IMR-90 (cell line): Measurements from ENCODE around the gene SEC61A1. TPM values are rescaled to one million over a fixed set of nuclear protein-coding genes. Genes with fewer than 3 reads are reported as not detected.

Experiments
- ATAC-seq: fragments of 200-7000 bp; cut with Tn5 transposase; 2 replicates; pipeline ENCODE4 v1.9.1; 2020; ENCODE audit warnings: low read depth, mild to moderate bottlenecking, moderate library complexity
- BruUV-seq: library from RNA; stranded (reverse); fragments of 400-500 nt; replicated peaks from 2 replicates; lab custom pipeline; 2021; lab: Mats Ljungman, UMichigan
- CTCF ChIA-PET: fragments of 300-600 bp; formaldehyde crosslinking; extraction: SDS; loops from one replicate; lab custom pipeline; 2021; ENCODE audit warnings: antibody characterized with exemption; lab: Yijun Ruan, JAX
- POLR2A ChIA-PET: fragments of 300-600 bp; sonication (Branson Sonifier 250); formaldehyde crosslinking; loops from one replicate; lab custom pipeline; 2022; ENCODE audit warnings: antibody characterized with exemption; ENCODE audit not compliant: unreplicated experiment; lab: Charles Lee
- DNase-seq: peaks from one replicate; pipeline ENCODE4 v3.0.0; 2013
- H2AFZ ChIP-seq: replicated peaks from 2 replicates; pipeline ENCODE3; 2013; ENCODE audit warnings: low read length, mild to moderate bottlenecking; ENCODE audit not compliant: poor library complexity
- H2AK5ac ChIP-seq: 2 replicates; pipeline ENCODE4 v1.6.1; 2013; ENCODE audit warnings: low read depth, low read length, inconsistent platforms
- H2AK9ac ChIP-seq: replicated peaks from 2 replicates; pipeline ENCODE3; 2013; ENCODE audit warnings: mild to moderate bottlenecking, low read depth, low read length, moderate library complexity; ENCODE audit not compliant: poor library complexity
- H2BK120ac ChIP-seq: 2 replicates; pipeline ENCODE4 v1.6.1; 2013; ENCODE audit warnings: low read depth, low read length, inconsistent platforms
- H2BK15ac ChIP-seq: 3 replicates; pipeline ENCODE4 v1.6.1; 2013; ENCODE audit warnings: low read depth, low read length, inconsistent platforms
- H2BK20ac ChIP-seq: 2 replicates; pipeline ENCODE4 v1.6.1; 2013; ENCODE audit warnings: low read depth, mild to moderate bottlenecking, inconsistent platforms, low read length, moderate library complexity
- H2BK5ac ChIP-seq: 2 replicates; pipeline ENCODE4 v1.6.1; 2013; ENCODE audit warnings: mild to moderate bottlenecking, low read depth, low read length, inconsistent platforms; ENCODE audit not compliant: poor library complexity, severe bottlenecking
- H3K14ac ChIP-seq: replicated peaks from 2 replicates; pipeline ENCODE4 v1.6.1; 2013; ENCODE audit warnings: low read depth, low read length, inconsistent platforms
- H3K18ac ChIP-seq: 2 replicates; pipeline ENCODE4 v1.6.1; 2013; ENCODE audit warnings: low read depth, low read length, control low read depth
- H3K23ac ChIP-seq: 2 replicates; pipeline ENCODE4 v1.6.1; 2013; ENCODE audit warnings: low read depth, low read length, inconsistent platforms
- H3K27ac ChIP-seq: 2 replicates; pipeline ENCODE4 v1.5.1; 2013; ENCODE audit warnings: mild to moderate bottlenecking, control low read depth, low read length; ENCODE audit not compliant: insufficient read depth
- H3K27me3 ChIP-seq: 2 replicates; pipeline ENCODE4 v1.6.1; 2013; ENCODE audit warnings: low read length; ENCODE audit not compliant: control insufficient read depth, insufficient read depth
- H3K36me3 ChIP-seq: 2 replicates; pipeline ENCODE4 v1.6.1; 2013; ENCODE audit warnings: low read length, mixed read lengths; ENCODE audit not compliant: control insufficient read depth, insufficient read depth
- H3K4ac ChIP-seq: 2 replicates; pipeline ENCODE4 v1.6.1; 2013; ENCODE audit warnings: low read depth, low read length, inconsistent platforms
- H3K4me1 ChIP-seq: 2 replicates; pipeline ENCODE4 v1.6.1; 2013; ENCODE audit warnings: low read length, mixed read lengths; ENCODE audit not compliant: control insufficient read depth, insufficient read depth
- H3K4me2 ChIP-seq: 2 replicates; pipeline ENCODE4 v1.6.1; 2013; ENCODE audit warnings: low read depth, mild to moderate bottlenecking, control low read depth, low read length, moderate library complexity
- H3K4me3 ChIP-seq: 2 replicates; pipeline ENCODE4 v1.5.1; 2013; ENCODE audit warnings: low read depth, mild to moderate bottlenecking, control low read depth, low read length, moderate library complexity; ENCODE audit not compliant: insufficient read depth
- H3K56ac ChIP-seq: 2 replicates; pipeline ENCODE4 v1.6.1; 2013; ENCODE audit warnings: low read length, inconsistent platforms; ENCODE audit not compliant: insufficient read depth; ENCODE audit errors: extremely low read depth
- H3K79me1 ChIP-seq, 2 experiments: 2 replicates each; pipeline ENCODE4 v1.6.1; 2013; ENCODE audit warnings: low read length in 2 of 2, inconsistent platforms in 1 of 2, low read depth in 1 of 2
- H3K9ac ChIP-seq: 2 replicates; pipeline ENCODE4 v1.6.1; 2013; ENCODE audit warnings: low read depth, low read length, control low read depth
- H3K9me1 ChIP-seq: 2 replicates; pipeline ENCODE4 v1.6.1; 2013; ENCODE audit warnings: low read length, inconsistent platforms; ENCODE audit not compliant: insufficient read depth
- H3K9me3 ChIP-seq: 2 replicates; pipeline ENCODE4 v1.6.1; 2013; ENCODE audit warnings: low read length; ENCODE audit not compliant: control insufficient read depth, insufficient read depth
- H4K20me1 ChIP-seq: 2 replicates; pipeline ENCODE4 v1.6.1; 2013; ENCODE audit warnings: low read length, inconsistent platforms; ENCODE audit not compliant: insufficient read depth
- H4K5ac ChIP-seq: 2 replicates; pipeline ENCODE4 v1.6.1; 2013; ENCODE audit warnings: mild to moderate bottlenecking, low read depth, low read length, control low read depth
- H4K8ac ChIP-seq, 2 experiments: 2 replicates each; pipeline ENCODE4 v1.6.1; 2013; ENCODE audit warnings: low read depth in 2 of 2, low read length in 2 of 2, control low read depth in 1 of 2, inconsistent platforms in 1 of 2
- H4K91ac ChIP-seq: 2 replicates; pipeline ENCODE4 v1.6.1; 2013; ENCODE audit warnings: low read depth, low read length, inconsistent platforms; ENCODE audit not compliant: insufficient read depth
- BHLHE40 ChIP-seq: fragments of 150-350 bp; IDR thresholded peaks from 2 replicates; pipeline ENCODE4 v1.6.1; 2016; ENCODE audit warnings: mild to moderate bottlenecking, low read depth, low read length
- MAFK ChIP-seq: IDR thresholded peaks from 2 replicates; pipeline ENCODE4 v1.6.1; 2012; ENCODE audit warnings: low read depth, low read length, improper control_type of control experiment
- MAZ ChIP-seq: IDR thresholded peaks from 2 replicates; pipeline ENCODE4 v1.6.1; 2012; ENCODE audit warnings: low read depth, mild to moderate bottlenecking, low read length, improper control_type of control experiment, moderate library complexity, borderline replicate concordance
- NFE2L2 ChIP-seq: fragments of 150-350 bp; IDR thresholded peaks from 2 replicates; pipeline ENCODE4 v1.6.1; 2016; ENCODE audit warnings: low read depth, mild to moderate bottlenecking, low read length
- POLR2A ChIP-seq: IDR thresholded peaks from 2 replicates; pipeline ENCODE4 v1.6.1; 2012; ENCODE audit warnings: mild to moderate bottlenecking, low read depth, low read length
- RAD21 ChIP-seq: IDR thresholded peaks from 2 replicates; pipeline ENCODE4 v1.6.1; 2012; ENCODE audit warnings: low read length, improper control_type of control experiment
- RCOR1 ChIP-seq: IDR thresholded peaks from 2 replicates; pipeline ENCODE4 v1.6.1; 2012; ENCODE audit warnings: mild to moderate bottlenecking, low read length, improper control_type of control experiment; ENCODE audit not compliant: insufficient replicate concordance
- WGBS, 2 experiments: methylation state at CpG; one replicate each; pipeline versions ENCODE4 v1.1.5 to v1.1.7; 2013; ENCODE audit warnings: missing lambda C conversion rate in 2 of 2; ENCODE audit not compliant: insufficient read length in 1 of 2; ENCODE audit errors: extremely low coverage in 2 of 2; 5-methylcytosine and 5-hydroxymethylcytosine counted together
- dilution Hi-C: fragments of 300-500 bp; cut with HindIII; formaldehyde crosslinking; loops from one replicate; pipeline ENCODE4 v1.14.3; 2018; ENCODE audit warnings: low sequenced_read_pairs; ENCODE audit not compliant: unreplicated experiment
- in situ Hi-C: fragments of 300-500 bp; cut with MboI; formaldehyde crosslinking; loops from 3 replicates; pipeline ENCODE4 v1.14.3; 2019; ENCODE audit warnings: low sequenced_read_pairs, inconsistent platforms, mixed read lengths
- intact Hi-C: fragments of 100-400 bp; cut with micrococcal nuclease; formaldehyde crosslinking; loops from 2 replicates; pipeline ENCODE4 v1.10.0; 2022
- polyA plus RNA-seq, 3 experiments: library from polyadenylated mRNA; depleted of rRNA; stranded (reverse); fragments of >200 nt; gene quantifications; 2 replicates each; pipeline ENCODE4 v1.2.3, GENCODE V29; 2012; ENCODE audit warnings: low replicate concordance in 1 of 3
- total RNA-seq: library from RNA; depleted of rRNA; stranded (reverse); fragments of >200 nt; gene quantifications from 2 replicates; pipeline ENCODE4 v1.2.3, GENCODE V29; 2012
- TF ChIP-seq, protein P1 (sequence below): fragments of 150-350 bp; IDR thresholded peaks from 2 replicates; pipeline ENCODE4 v1.6.1; 2017; ENCODE audit warnings: mild to moderate bottlenecking, antibody characterized with exemption, low read length, low read depth

SEC61A1 gene
- total and polyA plus RNA-seq, 2 of the 4 experiments (the other 2 are of a cell fraction), result 377 to 478 TPM

DNA sequence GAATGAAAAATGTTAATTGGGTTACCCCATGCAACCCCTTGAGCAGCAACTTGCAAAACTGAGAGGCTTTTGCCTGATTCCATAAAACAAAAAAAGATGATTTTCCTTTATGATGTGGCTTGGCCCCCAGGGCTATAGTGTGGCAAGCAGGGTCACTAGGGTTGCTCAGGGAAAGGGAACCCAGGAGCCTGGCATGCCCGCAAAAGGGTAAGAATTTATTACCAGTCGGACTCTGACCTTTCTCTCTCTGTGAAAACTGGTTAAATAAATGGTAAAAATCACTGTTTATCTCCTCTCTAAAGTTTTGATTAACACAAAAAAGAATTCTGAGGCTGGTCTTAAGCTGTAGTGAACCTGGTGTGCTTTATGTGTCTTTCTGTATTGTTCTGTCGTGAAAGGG is 37.7 kb upstream of the SEC61A1 start:
- no peak overlapping the region for H3K4me2 ChIP-seq
- no peak overlapping the region for H3K9ac ChIP-seq
- H2BK5ac ChIP-seq, result no peak overlapping the region
- WGBS, 2 experiments, result no CpG with 5 or more reads among the region's 3 CpGs
- H3K27ac ChIP-seq, result no peak overlapping the region
- H3K4me3 ChIP-seq, result no peak overlapping the region
- H3K4me1 ChIP-seq, result peaks cover 2% of the 10 kb centered on the region; the same call in 1 of the 2 replicates
- POLR2A ChIA-PET, result no interaction called here
- H3K18ac ChIP-seq, result no peak overlapping the region
- TF ChIP-seq NFE2L2 (no peak), MAFK (no peak), POLR2A (no peak), MAZ (no peak), BHLHE40 (no peak), RCOR1 (no peak), RAD21 (no peak)
- TF ChIP-seq, protein P1, sequence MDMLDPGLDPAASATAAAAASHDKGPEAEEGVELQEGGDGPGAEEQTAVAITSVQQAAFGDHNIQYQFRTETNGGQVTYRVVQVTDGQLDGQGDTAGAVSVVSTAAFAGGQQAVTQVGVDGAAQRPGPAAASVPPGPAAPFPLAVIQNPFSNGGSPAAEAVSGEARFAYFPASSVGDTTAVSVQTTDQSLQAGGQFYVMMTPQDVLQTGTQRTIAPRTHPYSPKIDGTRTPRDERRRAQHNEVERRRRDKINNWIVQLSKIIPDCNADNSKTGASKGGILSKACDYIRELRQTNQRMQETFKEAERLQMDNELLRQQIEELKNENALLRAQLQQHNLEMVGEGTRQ, result no peak
- dilution Hi-C loops, result no loop called here
- no peak overlapping the region for H4K5ac ChIP-seq
- peaks cover 3% of the 10 kb centered on the region; the same call in 1 of the 2 replicates for H3K9me1 ChIP-seq
- H4K91ac ChIP-seq, result no peak overlapping the region
- no peak overlapping the region for H3K14ac ChIP-seq
- no peak overlapping the region for H3K23ac ChIP-seq
- BruUV-seq, result no TSS peak
- H3K56ac ChIP-seq, result no peak overlapping the region
- in situ Hi-C loops, result no loop called here
- H3K4ac ChIP-seq, result no peak overlapping the region
- CTCF ChIA-PET, result no interaction called here
- DNase-seq (no peak), ATAC-seq (no peak)
- H2AK9ac ChIP-seq, result no peak overlapping the region
- intact Hi-C loops, result no loop called here
- no peaks in the 10 kb centered on the region for H3K36me3 ChIP-seq
- no peak overlapping the region for H4K8ac ChIP-seq
- H2BK15ac ChIP-seq, result no peak overlapping the region
- no peaks in the 10 kb centered on the region for H3K79me1 ChIP-seq
- no peak overlapping the region for H2BK120ac ChIP-seq
- peaks cover 2% of the 10 kb centered on the region; the same call in 1 of the 2 replicates for H3K9me3 ChIP-seq
- H2AFZ ChIP-seq, result no peak overlapping the region
- no peak overlapping the region for H2BK20ac ChIP-seq
- H4K20me1 ChIP-seq, result no peaks in the 10 kb centered on the region
- no peak overlapping the region for H2AK5ac ChIP-seq
- peaks cover 2% of the 10 kb centered on the region for H3K27me3 ChIP-seq
